ENCODE data around the gene RALBP1. TPM values are rescaled to one million over a fixed set of nuclear protein-coding genes. Genes with fewer than 3 reads are reported as not detected.

Gene RALBP1

DNA sequence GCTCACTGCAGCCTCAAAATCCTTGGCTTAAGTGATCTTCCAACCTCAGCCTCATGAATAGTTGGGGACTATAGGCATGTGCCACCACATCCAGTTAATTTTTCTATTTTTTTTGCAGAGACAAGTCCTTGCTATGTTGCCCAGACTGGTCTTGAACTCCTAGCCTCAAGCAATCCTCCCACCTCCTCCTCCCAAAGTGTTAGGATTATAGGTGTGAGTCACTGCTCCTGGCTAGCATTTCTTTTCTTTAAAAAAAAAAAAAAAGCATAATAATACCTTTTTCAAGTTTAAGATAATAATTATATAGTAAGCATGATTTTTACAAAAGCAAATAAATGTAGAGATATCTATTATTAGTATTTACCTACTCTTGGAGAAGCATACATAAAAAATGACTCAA, 103.0 kb downstream of the RALBP1 start:
- Histone ChIP-seq H3K4me3 (ENCODE audit: insufficient read depth in 1 of 2, low read depth in 1 of 2, low read length in 2 of 2) (no peak overlapping the region), H3K27me3 (ENCODE audit: control insufficient read depth in 1 of 2, insufficient read depth in 1 of 2, low read length in 2 of 2) (no peaks in the 10 kb centered on the region), H3K27ac (ENCODE audit: low read length, poor library complexity, severe bottlenecking) (no peak overlapping the region), H3K4me1 (ENCODE audit: control insufficient read depth, insufficient read depth, low read depth, low read length) (no peaks in the 10 kb centered on the region), H3K23ac (ENCODE audit: low read length in 2 of 2) (no peak overlapping the region), H3K9ac (ENCODE audit: low read length) (no peak overlapping the region), H2BK5ac (ENCODE audit: low read depth, low read length, poor library complexity, severe bottlenecking) (no peak overlapping the region), H2BK12ac (ENCODE audit: low read length in 2 of 2) (no peak overlapping the region), H3K4ac (ENCODE audit: low read depth in 1 of 2, low read length in 2 of 2) (no peak overlapping the region), H3K36me3 (ENCODE audit: control insufficient read depth in 1 of 2, insufficient read depth in 2 of 2, low read depth in 1 of 2, low read length in 2 of 2) (peaks cover 11 to 86% of the 10 kb centered on the region in 2 experiments), H3K4me2 (ENCODE audit: low read length, poor library complexity, severe bottlenecking) (no peak overlapping the region), H4K91ac (ENCODE audit: low read length) (no peak overlapping the region), H2BK15ac (ENCODE audit: low read depth, poor library complexity, severe bottlenecking) (no peak overlapping the region), H3K79me1 (replicated peaks; ENCODE audit: low read length, poor library complexity, severe bottlenecking) (peaks cover 13% of the 10 kb centered on the region), H3K18ac (ENCODE audit: low read depth in 1 of 2, low read length in 2 of 2) (no peak overlapping the region), H3K14ac (ENCODE audit: low read length in 2 of 2) (no peak overlapping the region), H3K9me3 (ENCODE audit: control insufficient read depth, low read length) (no peaks in the 10 kb centered on the region), H2AFZ (ENCODE audit: low read depth, low read length) (no peak overlapping the region), H4K8ac (ENCODE audit: low read length) (no peak overlapping the region), H2AK5ac (ENCODE audit: low read length, severe bottlenecking) (no peak overlapping the region), H2BK120ac (ENCODE audit: low read depth, low read length) (no peak overlapping the region)
- no peak for DNase-seq

GRCh38 chr18:9581667-9582066, 106.4 kb downstream of the RALBP1 start:
- no peaks in the 10 kb centered on the region for H3K9me3 ChIP-seq (ENCODE audit: control insufficient read depth, low read length)
- 96% methylated on average over 5 of the region's 7 CpGs for WGBS
- no peak overlapping the region for H2BK5ac ChIP-seq (ENCODE audit: low read depth, low read length, poor library complexity, severe bottlenecking)
- H3K23ac ChIP-seq (ENCODE audit: low read length in 2 of 2) = no peak overlapping the region
- no peak overlapping the region for H2AFZ ChIP-seq (ENCODE audit: low read depth, low read length)
- H3K9ac ChIP-seq (ENCODE audit: low read length) = no peak overlapping the region
- peaks cover 8% of the 10 kb centered on the region for H3K79me1 ChIP-seq (replicated peaks; ENCODE audit: low read length, poor library complexity, severe bottlenecking)
- no peaks in the 10 kb centered on the region for H3K27me3 ChIP-seq (ENCODE audit: control insufficient read depth in 1 of 2, insufficient read depth in 1 of 2, low read length in 2 of 2)
- H2AK5ac ChIP-seq (ENCODE audit: low read length, severe bottlenecking) = no peak overlapping the region
- H2BK15ac ChIP-seq (ENCODE audit: low read depth, poor library complexity, severe bottlenecking) = no peak overlapping the region
- no peak overlapping the region for H3K27ac ChIP-seq (ENCODE audit: low read length, poor library complexity, severe bottlenecking)
- H3K14ac ChIP-seq (ENCODE audit: low read length in 2 of 2) = no peak overlapping the region
- no peak overlapping the region for H3K4ac ChIP-seq (ENCODE audit: low read depth in 1 of 2, low read length in 2 of 2)
- H3K36me3 ChIP-seq (ENCODE audit: control insufficient read depth in 1 of 2, insufficient read depth in 2 of 2, low read depth in 1 of 2, low read length in 2 of 2) = peaks cover 10 to 78% of the 10 kb centered on the region in 2 experiments
- H4K91ac ChIP-seq (ENCODE audit: low read length) = no peak overlapping the region
- no peaks in the 10 kb centered on the region for H3K4me1 ChIP-seq (ENCODE audit: control insufficient read depth, insufficient read depth, low read depth, low read length)
- no peak for DNase-seq
- no peak overlapping the region for H3K4me3 ChIP-seq (ENCODE audit: insufficient read depth in 1 of 2, low read depth in 1 of 2, low read length in 2 of 2)
- H2BK120ac ChIP-seq (ENCODE audit: low read depth, low read length) = no peak overlapping the region
- H2BK12ac ChIP-seq (ENCODE audit: low read length in 2 of 2) = no peak overlapping the region
- no peak overlapping the region for H4K8ac ChIP-seq (ENCODE audit: low read length)
- no peak overlapping the region for H3K18ac ChIP-seq (ENCODE audit: low read depth in 1 of 2, low read length in 2 of 2)
- no peak overlapping the region for H3K4me2 ChIP-seq (ENCODE audit: low read length, poor library complexity, severe bottlenecking)

DNA sequence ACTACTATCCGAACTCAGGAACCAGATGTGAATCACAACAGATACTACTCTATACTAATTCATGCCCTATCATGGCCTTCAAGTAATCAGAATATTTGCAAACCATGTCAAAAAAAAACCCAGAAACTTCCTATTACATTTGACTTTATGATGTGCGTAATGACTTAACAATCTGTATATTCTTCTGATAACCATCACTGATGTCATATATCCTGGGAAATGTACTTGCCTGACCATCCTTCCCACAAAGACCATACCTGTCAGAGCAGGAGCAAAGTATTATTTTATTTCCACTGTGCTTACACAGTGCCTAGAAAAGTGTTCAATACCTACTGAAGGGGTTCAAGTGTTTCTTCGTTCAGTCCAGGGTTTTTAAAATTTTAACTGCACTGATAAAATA, 111.5 kb downstream of the RALBP1 start:
- no peak overlapping the region for H4K8ac ChIP-seq (ENCODE audit: low read length)
- no peaks in the 10 kb centered on the region for H3K9me3 ChIP-seq (ENCODE audit: control insufficient read depth, low read length)
- DNase-seq = no peak
- H3K14ac ChIP-seq (ENCODE audit: low read length in 2 of 2) = no peak overlapping the region
- H2BK12ac ChIP-seq (ENCODE audit: low read length in 2 of 2) = no peak overlapping the region
- peaks cover 11 to 76% of the 10 kb centered on the region in 2 experiments for H3K36me3 ChIP-seq (ENCODE audit: control insufficient read depth in 1 of 2, insufficient read depth in 2 of 2, low read depth in 1 of 2, low read length in 2 of 2)
- WGBS = 96% methylated on average over 2 of the region's 3 CpGs
- no peak overlapping the region for H2BK5ac ChIP-seq (ENCODE audit: low read depth, low read length, poor library complexity, severe bottlenecking)
- H3K79me1 ChIP-seq (replicated peaks; ENCODE audit: low read length, poor library complexity, severe bottlenecking) = peaks cover 10% of the 10 kb centered on the region
- no peak overlapping the region for H2BK15ac ChIP-seq (ENCODE audit: low read depth, poor library complexity, severe bottlenecking)
- no peak overlapping the region for H3K18ac ChIP-seq (ENCODE audit: low read depth in 1 of 2, low read length in 2 of 2)
- H3K4ac ChIP-seq (ENCODE audit: low read depth in 1 of 2, low read length in 2 of 2) = no peak overlapping the region
- no peaks in the 10 kb centered on the region for H3K27me3 ChIP-seq (ENCODE audit: control insufficient read depth in 1 of 2, insufficient read depth in 1 of 2, low read length in 2 of 2)
- no peak overlapping the region for H3K9ac ChIP-seq (ENCODE audit: low read length)
- no peak overlapping the region for H4K91ac ChIP-seq (ENCODE audit: low read length)
- no peak overlapping the region for H3K4me2 ChIP-seq (ENCODE audit: low read length, poor library complexity, severe bottlenecking)
- H3K23ac ChIP-seq (ENCODE audit: low read length in 2 of 2) = no peak overlapping the region
- H2AK5ac ChIP-seq (ENCODE audit: low read length, severe bottlenecking) = no peak overlapping the region
- no peak overlapping the region for H3K4me3 ChIP-seq (ENCODE audit: insufficient read depth in 1 of 2, low read depth in 1 of 2, low read length in 2 of 2)
- H2AFZ ChIP-seq (ENCODE audit: low read depth, low read length) = no peak overlapping the region
- H3K4me1 ChIP-seq (ENCODE audit: control insufficient read depth, insufficient read depth, low read depth, low read length) = no peaks in the 10 kb centered on the region
- H3K27ac ChIP-seq (ENCODE audit: low read length, poor library complexity, severe bottlenecking) = no peak overlapping the region
- no peak overlapping the region for H2BK120ac ChIP-seq (ENCODE audit: low read depth, low read length)

Small RNAs within 50 kb of the gene (small RNA-seq; reads per million reads assigned to genes)
- gene RNU2-27P (ENCODE audit: low read depth) = not detected
